Astrocyte (in vitro differentiated cells and primary cell): ENCODE results near the gene QRFP.

Experiments
- EZH2 ChIP-seq: IDR thresholded peaks from 2 replicates; pipeline ENCODE4 v1.6.1; 2012; ENCODE audit warnings: mild to moderate bottlenecking, low read length, inconsistent platforms; ENCODE audit not compliant: insufficient read depth
- TF ChIP-seq, protein P1 (sequence below): IDR thresholded peaks from 2 replicates; pipeline ENCODE4 v1.5.1; 2011; ENCODE audit warnings: low read depth, mild to moderate bottlenecking, inconsistent platforms, low read length, moderate library complexity; ENCODE audit not compliant: insufficient read depth

DNA sequence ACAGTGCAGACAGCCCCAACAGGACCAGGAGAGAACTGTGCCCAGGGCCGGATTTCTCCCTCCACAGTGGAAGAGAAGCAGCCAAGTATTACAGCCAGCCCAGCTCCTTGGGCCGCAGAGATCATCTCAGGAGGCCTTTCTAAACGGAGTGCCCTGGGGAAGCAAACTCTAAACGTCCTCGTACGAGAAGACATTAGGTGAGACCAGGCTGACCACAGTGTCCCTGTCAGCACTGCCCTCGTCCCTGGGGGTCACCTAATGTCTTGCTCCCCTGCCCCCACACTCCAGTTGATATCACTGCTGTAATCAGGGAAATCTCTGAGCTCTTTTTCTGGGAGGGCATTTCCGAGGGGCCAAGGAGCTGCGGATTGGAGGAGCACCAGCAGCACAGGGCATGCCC, 6.5 kb downstream of the QRFP start:
- no peak for TF ChIP-seq EZH2
- TF ChIP-seq, protein P1, sequence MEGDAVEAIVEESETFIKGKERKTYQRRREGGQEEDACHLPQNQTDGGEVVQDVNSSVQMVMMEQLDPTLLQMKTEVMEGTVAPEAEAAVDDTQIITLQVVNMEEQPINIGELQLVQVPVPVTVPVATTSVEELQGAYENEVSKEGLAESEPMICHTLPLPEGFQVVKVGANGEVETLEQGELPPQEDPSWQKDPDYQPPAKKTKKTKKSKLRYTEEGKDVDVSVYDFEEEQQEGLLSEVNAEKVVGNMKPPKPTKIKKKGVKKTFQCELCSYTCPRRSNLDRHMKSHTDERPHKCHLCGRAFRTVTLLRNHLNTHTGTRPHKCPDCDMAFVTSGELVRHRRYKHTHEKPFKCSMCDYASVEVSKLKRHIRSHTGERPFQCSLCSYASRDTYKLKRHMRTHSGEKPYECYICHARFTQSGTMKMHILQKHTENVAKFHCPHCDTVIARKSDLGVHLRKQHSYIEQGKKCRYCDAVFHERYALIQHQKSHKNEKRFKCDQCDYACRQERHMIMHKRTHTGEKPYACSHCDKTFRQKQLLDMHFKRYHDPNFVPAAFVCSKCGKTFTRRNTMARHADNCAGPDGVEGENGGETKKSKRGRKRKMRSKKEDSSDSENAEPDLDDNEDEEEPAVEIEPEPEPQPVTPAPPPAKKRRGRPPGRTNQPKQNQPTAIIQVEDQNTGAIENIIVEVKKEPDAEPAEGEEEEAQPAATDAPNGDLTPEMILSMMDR: no peak
